HepG2 (cell line): ENCODE data around the gene CARMIL3. TPM values are rescaled to one million over a fixed set of nuclear protein-coding genes. Genes with fewer than 3 reads are reported as not detected.

Source experiments
- EHMT2 ChIP-seq: fragments of 200-600 bp; sonication (generic); IDR thresholded peaks from 2 replicates; pipeline ENCODE4 v1.7.0; 2017; ENCODE audit warnings: antibody characterized with exemption, low read depth, low read length, borderline replicate concordance
- ESRRA ChIP-seq: sonication (generic); formaldehyde crosslinking; IDR thresholded peaks from 2 replicates; pipeline ENCODE4 v1.5.1; 2020; ENCODE audit warnings: mild to moderate bottlenecking, low read depth, missing genetic modification reagents
- FOXJ3 ChIP-seq: sonication (generic); formaldehyde crosslinking; IDR thresholded peaks from 2 replicates; pipeline ENCODE4 v1.4.0; 2020; ENCODE audit warnings: missing genetic modification reagents, mild to moderate bottlenecking, borderline replicate concordance
- FOXO1 ChIP-seq: sonication (generic); formaldehyde crosslinking; IDR thresholded peaks from 2 replicates; pipeline ENCODE4 v1.4.0; 2020; ENCODE audit warnings: missing genetic modification reagents
- FOXP1 ChIP-seq, 2 experiments: fragments of 450-650 bp in 1 of 2; IDR thresholded peaks; 2 replicates each; pipeline ENCODE4 v1.6.1; 2017 to 2018; ENCODE audit warnings: antibody characterized with exemption in 1 of 2
- GATAD2A ChIP-seq: IDR thresholded peaks from 2 replicates; pipeline ENCODE4 v1.6.1; 2016
- HDAC6 ChIP-seq: fragments of 200-600 bp; sonication (generic); IDR thresholded peaks from 2 replicates; pipeline ENCODE4 v1.7.0; 2017; ENCODE audit warnings: mild to moderate bottlenecking, antibody characterized with exemption, low read length, low read depth
- HOXA5 ChIP-seq: sonication (generic); formaldehyde crosslinking; IDR thresholded peaks from 2 replicates; pipeline ENCODE4 v1.4.0; 2020; ENCODE audit warnings: missing genetic modification reagents
- MTA3 ChIP-seq: sonication (generic); formaldehyde crosslinking; IDR thresholded peaks from 2 replicates; pipeline ENCODE4 v1.4.0; 2020; ENCODE audit warnings: missing genetic modification reagents
- MZF1 ChIP-seq: sonication (generic); formaldehyde crosslinking; IDR thresholded peaks from 2 replicates; pipeline ENCODE4 v1.8.1; 2023; ENCODE audit warnings: mild to moderate bottlenecking, missing genetic modification reagents, borderline replicate concordance
- RAD21 ChIP-seq: fragments of 450-650 bp; formaldehyde crosslinking; IDR thresholded peaks from 2 replicates; pipeline ENCODE4 v1.5.0; 2020; ENCODE audit warnings: mild to moderate bottlenecking
- XRCC5 ChIP-seq: fragments of 200-400 bp; formaldehyde crosslinking; optimal IDR thresholded peaks from 2 replicates; pipeline ENCODE3; 2017; ENCODE audit warnings: mild to moderate bottlenecking, low read length
- ZBTB3 ChIP-seq: sonication (generic); formaldehyde crosslinking; IDR thresholded peaks from 2 replicates; pipeline ENCODE4 v1.4.0; 2020; ENCODE audit warnings: low read depth, mild to moderate bottlenecking, moderate library complexity, missing genetic modification reagents, borderline replicate concordance
- ZBTB7A ChIP-seq: sonication (generic); formaldehyde crosslinking; IDR thresholded peaks from 2 replicates; pipeline ENCODE4 v1.8.0; 2022; ENCODE audit warnings: mild to moderate bottlenecking, missing genetic modification reagents
- ZFP90 ChIP-seq: sonication (generic); formaldehyde crosslinking; IDR thresholded peaks from 2 replicates; pipeline ENCODE4 v1.8.0; 2022; ENCODE audit warnings: missing genetic modification reagents, mild to moderate bottlenecking, inconsistent platforms, borderline replicate concordance
- ZKSCAN5 ChIP-seq: sonication (generic); formaldehyde crosslinking; IDR thresholded peaks from 2 replicates; pipeline ENCODE4 v1.5.1; 2020; ENCODE audit warnings: mild to moderate bottlenecking, missing genetic modification reagents
- ZNF234 ChIP-seq: sonication (generic); formaldehyde crosslinking; conservative IDR thresholded peaks from 2 replicates; pipeline ENCODE4 v1.5.1; 2020; ENCODE audit warnings: mild to moderate bottlenecking, missing genetic modification reagents
- ZNF337 ChIP-seq: sonication (generic); formaldehyde crosslinking; IDR thresholded peaks from 2 replicates; pipeline ENCODE4 v1.5.1; 2020; ENCODE audit warnings: missing genetic modification reagents, low read depth, mild to moderate bottlenecking, borderline replicate concordance
- ZNF430 ChIP-seq: sonication (generic); formaldehyde crosslinking; IDR thresholded peaks from 2 replicates; pipeline ENCODE4 v1.9.0; 2021; ENCODE audit warnings: mild to moderate bottlenecking, missing genetic modification reagents
- ZNF670 ChIP-seq: sonication (generic); formaldehyde crosslinking; IDR thresholded peaks from 2 replicates; pipeline ENCODE4 v1.8.0; 2022; ENCODE audit warnings: mild to moderate bottlenecking, missing genetic modification reagents, borderline replicate concordance
- ZNF7 ChIP-seq: IDR thresholded peaks from 2 replicates; pipeline ENCODE4 v1.6.1; 2016; ENCODE audit warnings: missing biosample characterization, missing genetic modification reagents
- ZSCAN25 ChIP-seq: sonication (generic); formaldehyde crosslinking; IDR thresholded peaks from 2 replicates; pipeline ENCODE4 v1.8.0; 2022; ENCODE audit warnings: mild to moderate bottlenecking, missing genetic modification reagents
- polyA plus RNA-seq, 8 experiments: library from polyadenylated mRNA; depleted of rRNA in 3 of 8; stranded (reverse) in 7 of 8; unstranded in 1 of 8; fragments of >200 nt; fragmentation: Illumina TruSeq in 4 of 8; extraction: Trizol in 4 of 8; gene quantifications; 2 replicates each; pipeline versions ENCODE4 v1.2.1 to v1.2.3, GENCODE V29; 2011 to 2016; ENCODE audit warnings: low read depth in 4 of 8, missing spikeins in 1 of 8, mixed read lengths in 1 of 8; ENCODE audit not compliant: insufficient read depth in 1 of 8
- total RNA-seq, 5 experiments: library from RNA; depleted of rRNA; stranded (reverse); fragments of >200 nt; fragmentation: Illumina TruSeq; extraction: Trizol; gene quantifications; 2 replicates each; pipeline ENCODE4 v1.2.3, GENCODE V29; 2016; ENCODE audit warnings: low read depth in 1 of 5
- TF ChIP-seq, protein P1 (sequence below): sonication (generic); formaldehyde crosslinking; IDR thresholded peaks from 2 replicates; pipeline ENCODE4 v1.9.0; 2022; ENCODE audit warnings: missing genetic modification reagents, mild to moderate bottlenecking, borderline replicate concordance
- TF ChIP-seq, protein P2 (sequence below): sonication (generic); formaldehyde crosslinking; IDR thresholded peaks from 2 replicates; pipeline ENCODE4 v1.5.0; 2020; ENCODE audit warnings: missing genetic modification reagents, mild to moderate bottlenecking, borderline replicate concordance
- TF ChIP-seq, protein P3 (sequence below): sonication (generic); formaldehyde crosslinking; IDR thresholded peaks from 2 replicates; pipeline ENCODE4 v1.4.0; 2020; ENCODE audit warnings: missing genetic modification reagents
- TF ChIP-seq, protein P4 (sequence below): IDR thresholded peaks from 2 replicates; pipeline ENCODE4 v1.6.1; 2016; ENCODE audit warnings: missing genetic modification reagents, missing compliant biosample characterization
- TF ChIP-seq, protein P5 (sequence below): sonication (generic); formaldehyde crosslinking; IDR thresholded peaks from 2 replicates; pipeline ENCODE4 v1.8.1; 2023; ENCODE audit warnings: mild to moderate bottlenecking, missing genetic modification reagents

CARMIL3 gene
- total and polyA plus RNA-seq, 2 of the 13 experiments (the other 11 are each of a cell fraction or from before 2014, with no cell fraction given): 0.27 to 0.55 TPM

DNA sequence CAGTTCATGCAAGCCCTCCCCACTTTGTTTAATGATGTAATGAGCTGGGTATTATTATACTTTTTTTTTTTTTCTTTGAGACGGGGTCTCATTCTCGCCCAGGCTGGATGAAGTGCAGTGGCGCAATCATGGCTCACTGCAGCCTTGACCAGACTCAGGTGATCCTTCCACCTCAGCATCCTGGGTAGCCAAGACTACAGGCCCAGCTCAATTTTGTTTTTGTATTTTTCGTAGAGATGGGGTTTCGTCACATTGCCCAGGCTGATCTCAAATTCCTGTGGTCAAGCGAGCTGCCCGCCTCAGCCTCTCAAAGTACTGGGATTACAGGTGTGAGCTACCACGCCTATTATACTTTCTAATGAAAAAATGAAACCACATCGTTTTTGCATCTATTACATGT, 58.3 kb downstream of the CARMIL3 start (continued):
- TF ChIP-seq, protein P1, sequence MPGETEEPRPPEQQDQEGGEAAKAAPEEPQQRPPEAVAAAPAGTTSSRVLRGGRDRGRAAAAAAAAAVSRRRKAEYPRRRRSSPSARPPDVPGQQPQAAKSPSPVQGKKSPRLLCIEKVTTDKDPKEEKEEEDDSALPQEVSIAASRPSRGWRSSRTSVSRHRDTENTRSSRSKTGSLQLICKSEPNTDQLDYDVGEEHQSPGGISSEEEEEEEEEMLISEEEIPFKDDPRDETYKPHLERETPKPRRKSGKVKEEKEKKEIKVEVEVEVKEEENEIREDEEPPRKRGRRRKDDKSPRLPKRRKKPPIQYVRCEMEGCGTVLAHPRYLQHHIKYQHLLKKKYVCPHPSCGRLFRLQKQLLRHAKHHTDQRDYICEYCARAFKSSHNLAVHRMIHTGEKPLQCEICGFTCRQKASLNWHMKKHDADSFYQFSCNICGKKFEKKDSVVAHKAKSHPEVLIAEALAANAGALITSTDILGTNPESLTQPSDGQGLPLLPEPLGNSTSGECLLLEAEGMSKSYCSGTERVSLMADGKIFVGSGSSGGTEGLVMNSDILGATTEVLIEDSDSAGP (CRISPR knock-in tag): no peak
- TF ChIP-seq ZBTB7A (no peak), ZNF430 (CRISPR knock-in tag) (no peak), MZF1 (CRISPR knock-in tag) (no peak), MTA3 (CRISPR knock-in tag) (no peak), HDAC6 (no peak), ZFP90 (no peak), RAD21 (no peak), ZBTB3 (no peak), ZSCAN25 (CRISPR knock-in tag) (no peak), HOXA5 (CRISPR knock-in tag) (no peak), GATAD2A (CRISPR knock-in tag) (peak; percentile 52), ZNF7 (CRISPR knock-in tag) (no peak), FOXO1 (no peak), ZKSCAN5 (no peak), FOXP1 (IDR thresholded peaks at IDR 0.05) (no peak), FOXP1 (CRISPR knock-in tag; IDR thresholded peaks at IDR 0.05) (no peak), EHMT2 (no peak), ZNF234 (no peak), XRCC5 (no peak), ESRRA (CRISPR knock-in tag) (no peak), FOXJ3 (CRISPR knock-in tag) (no peak), ZNF337 (CRISPR knock-in tag) (no peak), ZNF670 (CRISPR knock-in tag) (no peak)
- TF ChIP-seq, protein P2, sequence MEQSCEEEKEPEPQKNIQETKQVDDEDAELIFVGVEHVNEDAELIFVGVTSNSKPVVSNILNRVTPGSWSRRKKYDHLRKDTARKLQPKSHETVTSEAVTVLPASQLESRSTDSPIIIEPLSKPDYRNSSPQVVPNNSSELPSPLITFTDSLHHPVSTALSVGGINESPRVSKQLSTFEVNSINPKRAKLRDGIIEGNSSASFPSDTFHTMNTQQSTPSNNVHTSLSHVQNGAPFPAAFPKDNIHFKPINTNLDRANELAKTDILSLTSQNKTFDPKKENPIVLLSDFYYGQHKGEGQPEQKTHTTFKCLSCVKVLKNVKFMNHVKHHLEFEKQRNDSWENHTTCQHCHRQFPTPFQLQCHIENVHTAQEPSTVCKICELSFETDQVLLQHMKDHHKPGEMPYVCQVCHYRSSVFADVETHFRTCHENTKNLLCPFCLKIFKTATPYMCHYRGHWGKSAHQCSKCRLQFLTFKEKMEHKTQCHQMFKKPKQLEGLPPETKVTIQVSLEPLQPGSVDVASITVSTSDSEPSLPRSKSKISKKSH (CRISPR knock-in tag): no peak
- TF ChIP-seq, protein P3, sequence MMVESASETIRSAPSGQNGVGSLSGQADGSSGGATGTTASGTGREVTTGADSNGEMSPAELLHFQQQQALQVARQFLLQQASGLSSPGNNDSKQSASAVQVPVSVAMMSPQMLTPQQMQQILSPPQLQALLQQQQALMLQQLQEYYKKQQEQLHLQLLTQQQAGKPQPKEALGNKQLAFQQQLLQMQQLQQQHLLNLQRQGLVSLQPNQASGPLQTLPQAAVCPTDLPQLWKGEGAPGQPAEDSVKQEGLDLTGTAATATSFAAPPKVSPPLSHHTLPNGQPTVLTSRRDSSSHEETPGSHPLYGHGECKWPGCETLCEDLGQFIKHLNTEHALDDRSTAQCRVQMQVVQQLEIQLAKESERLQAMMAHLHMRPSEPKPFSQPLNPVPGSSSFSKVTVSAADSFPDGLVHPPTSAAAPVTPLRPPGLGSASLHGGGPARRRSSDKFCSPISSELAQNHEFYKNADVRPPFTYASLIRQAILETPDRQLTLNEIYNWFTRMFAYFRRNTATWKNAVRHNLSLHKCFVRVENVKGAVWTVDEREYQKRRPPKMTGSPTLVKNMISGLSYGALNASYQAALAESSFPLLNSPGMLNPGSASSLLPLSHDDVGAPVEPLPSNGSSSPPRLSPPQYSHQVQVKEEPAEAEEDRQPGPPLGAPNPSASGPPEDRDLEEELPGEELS (CRISPR knock-in tag): no peak
- TF ChIP-seq, protein P4, sequence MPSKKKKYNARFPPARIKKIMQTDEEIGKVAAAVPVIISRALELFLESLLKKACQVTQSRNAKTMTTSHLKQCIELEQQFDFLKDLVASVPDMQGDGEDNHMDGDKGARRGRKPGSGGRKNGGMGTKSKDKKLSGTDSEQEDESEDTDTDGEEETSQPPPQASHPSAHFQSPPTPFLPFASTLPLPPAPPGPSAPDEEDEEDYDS (CRISPR knock-in tag): no peak
- TF ChIP-seq, protein P5, sequence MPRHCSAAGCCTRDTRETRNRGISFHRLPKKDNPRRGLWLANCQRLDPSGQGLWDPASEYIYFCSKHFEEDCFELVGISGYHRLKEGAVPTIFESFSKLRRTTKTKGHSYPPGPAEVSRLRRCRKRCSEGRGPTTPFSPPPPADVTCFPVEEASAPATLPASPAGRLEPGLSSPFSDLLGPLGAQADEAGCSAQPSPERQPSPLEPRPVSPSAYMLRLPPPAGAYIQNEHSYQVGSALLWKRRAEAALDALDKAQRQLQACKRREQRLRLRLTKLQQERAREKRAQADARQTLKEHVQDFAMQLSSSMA (CRISPR knock-in tag): no peak
